Activated CD8-positive, alpha-beta memory T cell treated with anti-CD3 and anti-CD28 coated beads, Interleukin-2, amount 50 U/mL, for 4 hours (primary cell): ENCODE results near the gene USHBP1.

ENCODE experiments used
- DNase-seq: peaks from one replicate; pipeline ENCODE4 v3.0.0-alpha.2; 2020

USHBP1 gene

GRCh38 chr19:17211547-17212446 is 52.7 kb downstream of the USHBP1 start:
- DNase-seq, result peak; percentile 15

GRCh38 chr19:17210296-17210695 is 54.2 kb downstream of the USHBP1 start:
- DNase-seq, result no peak

GRCh38 chr19:17209126-17210036 is 55.2 kb downstream of the USHBP1 start:
- peak; percentile 37 for DNase-seq

- no peak for DNase-seq
These were observed 57.6 kb downstream of the USHBP1 start for GRCh38 chr19:17206736-17207581.

- peak; percentile 63 for DNase-seq
These were observed 59.1 kb downstream of the USHBP1 start for GRCh38 chr19:17205237-17206140.

- no peak for DNase-seq
These were observed 61.8 kb downstream of the USHBP1 start for GRCh38 chr19:17202713-17203112.

GRCh38 chr19:17202249-17202648 is 62.3 kb downstream of the USHBP1 start:
- DNase-seq, result no peak

- DNase-seq, result no peak
These were observed 64.0 kb downstream of the USHBP1 start for GRCh38 chr19:17200408-17201079.
